Ovary (tissue), 10 donors: ENCODE results near the gene HTR6. TPM values are rescaled to one million over a fixed set of nuclear protein-coding genes. Genes with fewer than 3 reads are reported as not detected.

Source experiments
- DNase-seq, 5 donors: peaks; one replicate each; pipeline ENCODE4 v3.0.0-alpha.2; 2019 to 2020
- H3K27ac ChIP-seq, 2 donors: fragments of 200-600 bp; one replicate each; pipeline versions ENCODE4 v1.5.1 to v1.8.0; 2019 to 2022
- H3K27me3 ChIP-seq: fragments of 200-600 bp; one replicate; pipeline ENCODE4 v1.8.0; 2022
- H3K36me3 ChIP-seq: fragments of 200-600 bp; sonication (generic); one replicate; pipeline ENCODE4 v1.5.1; 2019
- H3K4me1 ChIP-seq: one replicate; pipeline ENCODE4 v1.8.1; 2013; ENCODE audit warnings: mild to moderate bottlenecking, moderate library complexity; ENCODE audit not compliant: insufficient read depth
- H3K4me3 ChIP-seq: fragments of 200-600 bp; sonication (generic); one replicate; pipeline ENCODE4 v1.5.1; 2017
- H3K9me3 ChIP-seq, 2 donors: fragments of 200-600 bp in 1 of 2; sonication (generic) in 1 of 2; one replicate each; pipeline versions ENCODE4 v1.5.1 to v1.8.1; 2013 to 2019; ENCODE audit warnings: mild to moderate bottlenecking in 1 of 2, moderate library complexity in 1 of 2
- EP300 ChIP-seq: sonication (generic); formaldehyde crosslinking; IDR thresholded peaks from one replicate; pipeline ENCODE4 v1.6.1; 2017; ENCODE audit warnings: antibody characterized with exemption
- POLR2A ChIP-seq: fragments of 450-650 bp; IDR thresholded peaks from one replicate; pipeline ENCODE4 v1.6.1; 2017; ENCODE audit warnings: antibody characterized with exemption, mild to moderate bottlenecking, moderate library complexity
- WGBS, 3 donors: extraction: QIAGEN DNeasy Blood & Tissue Kit in 1 of 3; methylation state at CpG; one replicate each; pipeline versions ENCODE4 v1.1.5 to v1.1.7; 2013 to 2017; 5-methylcytosine and 5-hydroxymethylcytosine counted together
- intact Hi-C, 4 donors: fragments of 100-400 bp; cut with DNase I; formaldehyde crosslinking; loops; one replicate each; pipeline versions ENCODE4 v1.11.0 to v1.15.1; 2022 to 2023
- long read RNA-seq, 3 donors: library from polyadenylated mRNA in 2 of 3; unstranded in 2 of 3; transcript quantifications; one replicate each; pipeline ENCODE4 v2.0.0 and lab custom pipeline, GENCODE V29; 2021 to 2026
- polyA plus RNA-seq, 2 donors: library from polyadenylated mRNA; stranded (reverse); fragments of 200-250 nt in 1 of 2; fragments of 350-450 nt in 1 of 2; fragmentation: Illumina TruSeq in 1 of 2; extraction: RNeasy Lipid Tissue Mini Kit (QIAGEN cat#74804) in 1 of 2; gene quantifications; one replicate each; pipeline ENCODE4 v1.2.3, GENCODE V29; 2013 to 2014
- total RNA-seq, 7 donors: library from RNA; depleted of rRNA in 2 of 7; stranded (reverse); fragments of >200 nt in 2 of 7; fragmentation: NEBNext Ultra II Directional in 3 of 7; extraction: Animal tissue kit (Norgen Biotek cat#: 25700) in 3 of 7; gene quantifications; one replicate each; pipeline versions ENCODE4 v1.1.0 to v1.2.4, GENCODE V29; 2016 to 2023
- TF ChIP-seq, protein P1 (sequence below), 3 donors: fragments of 450-650 bp in 2 of 3; fragments of 200-600 bp in 1 of 3; IDR thresholded peaks; one replicate each; pipeline versions ENCODE4 v1.5.1 to v1.8.0; 2016 to 2022; ENCODE audit warnings: antibody characterized with exemption in 3 of 3, mild to moderate bottlenecking in 1 of 3
- donor health status: DM: no; HTN: no; CAD: no; lungs with moderate emphysema.
- donor health status: DM: no; HTN: no; CAD: no.
- donor health status: Bipolar disorder and iron deficiency.
- donor health status: DM: yes; HTN: yes; CAD: no.
- donor health status: DM: no; HTN: no; CAD: no.
- donor health status: DM: yes; HTN: yes; CAD: no.

HTR6 gene
- total RNA-seq (not detected), polyA plus RNA-seq (not detected)
- long read RNA-seq, donor 1 = 0 reads
- long read RNA-seq, donor 2, partial matches to known transcripts = 0 of 1 reads
- long read RNA-seq, donor 2, other reads (novel, unspliced or antisense) = 0 of 1 reads
- long read RNA-seq, donor 3 = 0 reads

DNA sequence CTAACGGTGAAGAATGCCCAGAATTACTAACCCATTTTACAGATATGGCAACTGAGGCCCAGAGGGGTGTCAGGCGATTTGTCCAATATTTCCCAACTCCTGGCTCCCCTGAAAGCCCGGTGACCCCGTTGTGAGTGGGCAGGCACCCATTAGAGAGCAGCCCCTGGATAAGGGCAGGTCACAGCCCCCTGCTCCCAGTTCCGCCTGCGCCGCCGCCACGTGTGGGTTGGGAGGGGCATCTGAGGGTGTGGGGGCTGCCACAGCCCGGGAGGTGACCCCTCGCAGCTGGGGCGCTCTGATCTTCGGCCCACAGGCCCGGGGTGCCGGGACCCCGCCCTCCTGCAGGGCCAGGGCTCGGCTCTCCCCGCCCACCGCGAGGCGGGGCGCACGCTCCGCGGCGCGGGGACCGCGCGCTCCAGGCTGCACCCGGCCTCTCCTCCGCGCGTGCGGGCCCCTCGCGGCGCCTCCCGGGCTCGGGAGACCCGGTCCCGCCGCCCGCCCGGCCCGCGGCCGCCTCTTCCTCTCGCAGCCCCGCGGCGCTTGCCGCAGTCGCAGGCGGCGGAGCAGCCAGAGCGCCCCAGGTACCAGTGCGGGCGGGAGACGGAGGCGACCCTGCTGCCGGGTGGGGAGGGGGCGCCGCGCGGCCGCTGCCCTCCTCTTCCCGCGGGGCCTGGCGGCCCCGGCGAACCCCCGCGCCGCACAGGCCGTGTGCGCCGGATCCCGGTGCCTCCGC lies at the start of gene HTR6:
Gene HTR6 (plus strand): TSS at position 423 of the 733 bp plus-strand sequence. CDS start 879 bp downstream, outside the sequence.
- Histone ChIP-seq H3K27ac (no peak within 1 kb of the TSS), H3K4me1 (peaks cover 3% of the 10 kb centered on the region), H3K27me3 (peaks cover 3% of the 10 kb centered on the region), H3K36me3 (no peaks in the 10 kb centered on the region), H3K9me3 (no peaks in the 10 kb centered on the region), H3K4me3 (peak within 1 kb of the TSS; percentile 14)
- no peak for DNase-seq
- 1 to 2% (median 1%) methylated on average over 33 to 80 of the region's 80 CpGs for WGBS, 3 donors
- TF ChIP-seq, protein P1, sequence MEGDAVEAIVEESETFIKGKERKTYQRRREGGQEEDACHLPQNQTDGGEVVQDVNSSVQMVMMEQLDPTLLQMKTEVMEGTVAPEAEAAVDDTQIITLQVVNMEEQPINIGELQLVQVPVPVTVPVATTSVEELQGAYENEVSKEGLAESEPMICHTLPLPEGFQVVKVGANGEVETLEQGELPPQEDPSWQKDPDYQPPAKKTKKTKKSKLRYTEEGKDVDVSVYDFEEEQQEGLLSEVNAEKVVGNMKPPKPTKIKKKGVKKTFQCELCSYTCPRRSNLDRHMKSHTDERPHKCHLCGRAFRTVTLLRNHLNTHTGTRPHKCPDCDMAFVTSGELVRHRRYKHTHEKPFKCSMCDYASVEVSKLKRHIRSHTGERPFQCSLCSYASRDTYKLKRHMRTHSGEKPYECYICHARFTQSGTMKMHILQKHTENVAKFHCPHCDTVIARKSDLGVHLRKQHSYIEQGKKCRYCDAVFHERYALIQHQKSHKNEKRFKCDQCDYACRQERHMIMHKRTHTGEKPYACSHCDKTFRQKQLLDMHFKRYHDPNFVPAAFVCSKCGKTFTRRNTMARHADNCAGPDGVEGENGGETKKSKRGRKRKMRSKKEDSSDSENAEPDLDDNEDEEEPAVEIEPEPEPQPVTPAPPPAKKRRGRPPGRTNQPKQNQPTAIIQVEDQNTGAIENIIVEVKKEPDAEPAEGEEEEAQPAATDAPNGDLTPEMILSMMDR (IDR thresholded peaks at IDR 0.05) = no peak
- no peak for TF ChIP-seq EP300
- intact Hi-C loops = loop anchor here in 2 of 4 donors (5.0 kb wide), 2 partner anchors 38 to 43 kb away; no protein-coding TSS in a partner anchor

DNA sequence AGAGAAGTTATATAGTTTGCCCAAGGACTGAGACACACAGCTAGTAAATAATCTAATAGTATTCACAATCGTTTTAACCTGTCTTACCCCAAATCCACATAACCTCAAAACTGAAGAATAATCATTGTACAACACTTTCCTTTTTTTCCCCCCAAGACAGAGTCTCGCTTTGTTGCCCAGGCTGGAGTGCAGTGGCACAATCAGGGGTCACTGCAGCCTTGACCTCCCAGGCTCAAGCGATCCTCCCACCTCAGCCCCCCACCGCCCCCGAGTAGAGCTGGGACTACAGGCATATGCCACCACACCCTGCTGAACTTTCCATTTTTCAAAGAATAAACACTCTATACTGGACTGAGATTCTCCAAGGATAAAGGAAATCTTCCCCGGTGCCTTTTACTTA lies 49.2 kb upstream of the HTR6 start:
- intact Hi-C loops = no loop called here

DNA sequence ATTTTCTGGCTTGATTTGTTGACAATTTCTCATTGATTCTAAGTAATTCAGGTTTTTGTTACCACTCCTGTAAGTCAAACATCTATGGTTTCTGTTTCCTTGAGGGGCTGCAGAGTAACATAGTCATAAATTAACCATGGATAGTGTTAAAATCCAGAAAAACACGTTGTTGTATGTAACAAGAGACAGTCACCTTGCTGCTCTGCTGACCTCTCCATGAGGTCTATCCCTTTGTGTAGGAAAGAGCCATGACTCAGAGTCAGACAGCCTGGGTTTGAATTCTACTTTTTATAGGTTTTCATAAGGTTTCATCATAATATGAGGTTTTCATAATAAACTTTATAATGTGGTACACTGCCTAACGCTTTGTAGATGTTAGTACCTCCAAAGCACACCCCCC lies 48.2 kb upstream of the HTR6 start:
- Histone ChIP-seq H3K4me3 (no peak overlapping the region), H3K27ac (no peak overlapping the region), H3K36me3 (no peaks in the 10 kb centered on the region), H3K4me1 (peaks cover 14% of the 10 kb centered on the region), H3K27me3 (no peaks in the 10 kb centered on the region), H3K9me3 (no peaks in the 10 kb centered on the region)
- TF ChIP-seq EP300 (no peak), POLR2A (no peak)
- TF ChIP-seq, protein P1 (IDR thresholded peaks at IDR 0.05) = no peak
- DNase-seq = no peak
- WGBS, 3 donors = 43 to 64% (median 57%) methylated on average over 2 of the region's 2 CpGs
- intact Hi-C loops = no loop called here

More for the DNA sequence above, 49.2 kb upstream of the HTR6 start:
- Histone ChIP-seq H3K9me3 (no peaks in the 10 kb centered on the region), H3K27ac (no peak overlapping the region), H3K27me3 (no peaks in the 10 kb centered on the region), H3K4me3 (no peak overlapping the region), H3K4me1 (peaks cover 8% of the 10 kb centered on the region), H3K36me3 (no peaks in the 10 kb centered on the region)
- WGBS, 3 donors = 50 to 63% (median 55%) methylated on average over 6 of the region's 6 CpGs
- TF ChIP-seq, protein P1 (IDR thresholded peaks at IDR 0.05) = no peak
- TF ChIP-seq EP300 = no peak
- TF ChIP-seq POLR2A = no peak
- DNase-seq = no peak

DNA sequence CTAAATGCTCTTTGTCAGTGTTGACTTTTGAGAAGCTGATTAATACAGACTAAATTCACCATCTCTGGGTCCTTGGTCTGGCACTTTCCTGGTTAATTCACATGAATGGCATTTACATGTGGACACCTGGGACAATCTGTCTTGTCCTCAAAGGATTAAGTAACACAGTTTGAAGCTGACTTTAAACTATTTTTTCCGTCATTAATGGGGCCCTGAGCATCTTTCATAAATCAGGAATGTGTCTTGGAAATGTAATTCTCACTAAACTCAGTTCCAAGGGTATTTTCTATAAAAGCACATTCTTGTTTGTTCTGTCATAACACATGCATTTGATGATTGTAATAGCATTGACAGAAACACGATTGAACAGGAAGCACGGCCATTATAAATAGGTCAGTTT lies 47.3 kb upstream of the HTR6 start:
- no peak for DNase-seq
- Histone ChIP-seq H3K4me3 (no peak overlapping the region), H3K4me1 (peaks cover 14% of the 10 kb centered on the region), H3K36me3 (no peaks in the 10 kb centered on the region), H3K27me3 (no peaks in the 10 kb centered on the region), H3K27ac (no peak overlapping the region), H3K9me3 (no peaks in the 10 kb centered on the region)
- no peak for TF ChIP-seq POLR2A
- TF ChIP-seq, protein P1 (IDR thresholded peaks at IDR 0.05) = no peak
- no peak for TF ChIP-seq EP300
- intact Hi-C loops = no loop called here
- WGBS, 3 donors = 85 to 88% (median 86%) methylated on average over 3 of the region's 3 CpGs
